H1 (cell line): ENCODE data around the gene CGRRF1. TPM values are rescaled to one million over a fixed set of nuclear protein-coding genes. Genes with fewer than 3 reads are reported as not detected.

ENCODE experiments used
- EGR1 ChIP-seq: IDR thresholded peaks from 2 replicates; pipeline ENCODE4 v1.6.1; 2011; ENCODE audit warnings: low read depth, low read length, borderline replicate concordance
- GTF2F1 ChIP-seq: IDR thresholded peaks from 2 replicates; pipeline ENCODE4 v1.6.1; 2012; ENCODE audit warnings: low read depth, low read length, improper control_type of control experiment, borderline replicate concordance
- RAD21 ChIP-seq, 2 experiments: IDR thresholded peaks in 1 of 2; conservative IDR thresholded peaks in 1 of 2; 2 replicates each; pipeline ENCODE4 v1.6.1; 2011; ENCODE audit warnings: low read depth in 2 of 2, low read length in 2 of 2, improper control_type of control experiment in 1 of 2, inconsistent platforms in 1 of 2, mild to moderate bottlenecking in 1 of 2, moderate library complexity in 1 of 2
- RBBP5 ChIP-seq: IDR thresholded peaks from 2 replicates; pipeline ENCODE4 v1.7.1; 2012; ENCODE audit warnings: low read depth, mild to moderate bottlenecking, inconsistent platforms, low read length, moderate library complexity, borderline replicate concordance
- polyA plus RNA-seq, 7 experiments: library from polyadenylated mRNA; depleted of rRNA in 3 of 7; stranded (reverse) in 5 of 7; unstranded in 2 of 7; fragments of >200 nt in 5 of 7; fragments of 200-250 nt in 2 of 7; gene quantifications; 1 replicate in 5 of 7; 2 replicates in 1 of 7; 4 replicates in 1 of 7; pipeline versions ENCODE4 v1.2.1 to v1.2.3, GENCODE V29; 2011 to 2013; ENCODE audit warnings: missing spikeins in 2 of 7, mixed read lengths in 2 of 7
- total RNA-seq: library from RNA; stranded (reverse); fragmentation: NEBNext Ultra II Directional; extraction: Animal tissue kit (Norgen Biotek cat#: 25700); gene quantifications from 2 replicates; pipeline ENCODE4 v1.2.1, GENCODE V29; 2021

Gene CGRRF1
- total and polyA plus RNA-seq, 2 of the 8 experiments (the other 6 are each of a cell fraction or from before 2014, with no cell fraction given) = 7.4 to 20.2 TPM

GRCh38 chr14:54567639-54568561, 58.2 kb downstream of the CGRRF1 start (continued):
- TF ChIP-seq RAD21 (IDR thresholded peaks at IDR 0.05 in 1 of 2, conservative IDR thresholded peaks at IDR 0.05 in 1 of 2; ENCODE audit: low read depth in 2 of 2, low read length in 2 of 2) (0 out of 4 replicates have a peak, but pooled peaks have one; percentile 1 to 18), EGR1 (no peak), GTF2F1 (no peak), RBBP5 (no peak)
